Stimulated activated CD8-positive, alpha-beta memory T cell treated with anti-CD3 and anti-CD28 coated beads, Interleukin-2, amount 100 ng/mL, for 48 hours (primary cell): ENCODE results near the gene VSTM4.

Source experiments
- DNase-seq, 2 donors: peaks; one replicate each; pipeline ENCODE4 v3.0.0-alpha.2; 2020; ENCODE audit warnings: low read depth in 2 of 2

VSTM4 gene

GRCh38 chr10:49141541-49142332, 26.4 kb upstream of the VSTM4 start:
- DNase-seq = no peak

- no peak for DNase-seq
Observed at GRCh38 chr10:49140304-49141177, 25.2 kb upstream of the VSTM4 start.

GRCh38 chr10:49139846-49140195, 24.5 kb upstream of the VSTM4 start:
- no peak for DNase-seq

- DNase-seq = no peak
Observed at GRCh38 chr10:49139028-49139845, 23.9 kb upstream of the VSTM4 start.

GRCh38 chr10:49138361-49138891, 23.1 kb upstream of the VSTM4 start:
- DNase-seq = no peak

GRCh38 chr10:49136525-49136924, 21.2 kb upstream of the VSTM4 start:
- no peak for DNase-seq

GRCh38 chr10:49135575-49136313, 20.4 kb upstream of the VSTM4 start:
- no peak for DNase-seq

- DNase-seq = no peak
Observed at GRCh38 chr10:49134327-49134726, 19.0 kb upstream of the VSTM4 start.

GRCh38 chr10:49133706-49134248, 18.5 kb upstream of the VSTM4 start, which contains the start of gene FAM170B:
TSS of gene FAM170B (minus strand) at chr10:49134021. CDS start at chr10:49133918, 103 bp downstream.
- DNase-seq = no peak

GRCh38 chr10:49132362-49132737, 17.0 kb upstream of the VSTM4 start:
- DNase-seq = no peak

GRCh38 chr10:49131507-49132361, 16.4 kb upstream of the VSTM4 start:
- no peak for DNase-seq

- DNase-seq = no peak
Observed at GRCh38 chr10:49129376-49129775, 14.1 kb upstream of the VSTM4 start.

GRCh38 chr10:49128854-49129253, 13.5 kb upstream of the VSTM4 start:
- no peak for DNase-seq

GRCh38 chr10:49123981-49124950, 8.9 kb upstream of the VSTM4 start:
- no peak for DNase-seq

GRCh38 chr10:49120911-49121310, 5.6 kb upstream of the VSTM4 start:
- DNase-seq = no peak

GRCh38 chr10:49119746-49120145, 4.4 kb upstream of the VSTM4 start:
- DNase-seq = no peak

- DNase-seq = no peak
Observed at GRCh38 chr10:49118430-49119074, 3.2 kb upstream of the VSTM4 start.
